HG03520 (cell line): ENCODE measurements around the gene RERGL.
"Not testable (repeated sequence)": the region's sequence is repeated elsewhere in the genome, so short reads cannot be mapped to it uniquely, and the experiment has no call there.

Experiments
- ATAC-seq: cut with Tn5 transposase; IDR thresholded peaks from one replicate; pipeline ENCODE4 v1.9.1; 2021; ENCODE audit warnings: mild to moderate bottlenecking, moderate library complexity; ENCODE audit not compliant: unreplicated experiment

The RERGL gene, protein sequence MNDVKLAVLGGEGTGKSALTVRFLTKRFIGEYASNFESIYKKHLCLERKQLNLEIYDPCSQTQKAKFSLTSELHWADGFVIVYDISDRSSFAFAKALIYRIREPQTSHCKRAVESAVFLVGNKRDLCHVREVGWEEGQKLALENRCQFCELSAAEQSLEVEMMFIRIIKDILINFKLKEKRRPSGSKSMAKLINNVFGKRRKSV

DNA sequence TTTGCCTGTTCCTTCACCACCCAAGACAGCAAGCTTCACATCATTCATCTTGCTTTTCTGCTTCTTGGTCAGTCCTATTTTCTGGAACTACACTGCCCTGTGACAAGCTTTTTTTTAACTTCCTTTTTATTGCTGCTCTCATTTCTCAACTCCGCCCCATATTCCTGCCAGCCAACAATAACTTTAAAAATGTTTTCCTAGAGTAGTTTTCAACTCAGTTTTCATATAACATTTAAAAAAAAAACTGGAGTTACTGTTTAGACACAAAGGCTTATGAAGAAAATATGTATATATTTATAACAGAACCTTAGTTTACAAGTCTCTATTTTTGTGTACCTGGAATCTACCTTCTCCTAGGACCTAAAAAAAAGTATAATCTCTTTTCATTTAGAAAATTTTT is at the start of gene RERGL:
RERGL (minus strand) TSS at position 101 of the 400 bp plus-strand sequence; CDS start at position 48, 53 bp downstream.
- ATAC-seq = no peak

DNA sequence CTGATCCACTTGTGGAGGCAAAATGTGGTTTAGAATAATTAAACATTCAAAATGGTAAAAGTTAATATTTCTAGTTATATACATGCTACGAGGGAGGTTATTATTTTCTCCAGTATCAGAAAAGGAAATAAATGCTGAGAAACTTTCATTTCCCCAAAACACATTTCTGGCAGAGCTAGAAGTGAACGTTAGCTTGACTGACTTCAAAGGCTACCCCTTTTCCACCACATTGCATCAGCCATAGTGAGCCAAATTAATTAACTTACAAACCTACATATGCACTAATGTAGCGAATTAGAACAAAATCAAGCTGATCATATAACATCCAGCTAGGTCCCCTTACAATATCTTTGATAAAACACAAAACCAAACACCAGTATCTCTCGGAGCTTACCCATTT is 49.3 kb upstream of the RERGL start:
- ATAC-seq = no peak

DNA sequence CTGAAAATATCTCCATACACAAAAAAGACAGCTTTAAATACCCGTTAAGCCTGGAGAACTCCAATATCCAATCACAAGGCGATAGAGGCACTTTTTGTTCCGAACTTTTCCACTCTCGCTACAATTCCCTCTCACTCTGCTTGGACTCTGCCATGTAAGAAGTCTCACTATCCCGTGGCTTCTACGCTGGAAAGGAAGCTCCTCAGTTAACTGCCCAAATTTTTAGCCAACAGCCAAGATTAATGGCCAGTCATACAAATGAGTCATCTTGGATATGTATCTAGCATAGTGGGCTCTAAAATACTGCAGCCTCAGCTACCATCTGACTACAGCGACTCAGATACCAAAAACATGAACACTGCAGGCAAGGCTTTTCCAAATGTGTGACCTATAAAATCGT is 45.5 kb upstream of the RERGL start:
- no peak for ATAC-seq

DNA sequence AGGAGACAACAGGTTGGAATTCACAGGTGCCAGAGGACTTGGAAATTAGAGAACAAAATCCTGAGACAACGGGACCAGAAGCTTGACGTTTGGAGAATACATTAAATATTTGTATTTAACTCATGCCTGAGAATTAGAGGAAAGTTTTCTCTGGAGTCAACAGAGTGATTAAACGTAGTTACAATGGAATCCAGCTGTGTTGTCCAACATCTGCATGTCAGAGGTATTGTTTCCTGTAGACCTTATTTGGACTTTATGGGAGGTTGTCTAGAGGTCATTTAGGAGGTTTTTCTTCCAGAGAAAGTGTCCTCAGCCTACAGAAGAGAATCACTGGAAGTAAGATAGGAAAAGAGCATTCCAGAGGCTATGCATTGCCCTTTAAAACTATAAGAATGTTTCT is 45.1 kb upstream of the RERGL start:
- ATAC-seq = no peak

DNA sequence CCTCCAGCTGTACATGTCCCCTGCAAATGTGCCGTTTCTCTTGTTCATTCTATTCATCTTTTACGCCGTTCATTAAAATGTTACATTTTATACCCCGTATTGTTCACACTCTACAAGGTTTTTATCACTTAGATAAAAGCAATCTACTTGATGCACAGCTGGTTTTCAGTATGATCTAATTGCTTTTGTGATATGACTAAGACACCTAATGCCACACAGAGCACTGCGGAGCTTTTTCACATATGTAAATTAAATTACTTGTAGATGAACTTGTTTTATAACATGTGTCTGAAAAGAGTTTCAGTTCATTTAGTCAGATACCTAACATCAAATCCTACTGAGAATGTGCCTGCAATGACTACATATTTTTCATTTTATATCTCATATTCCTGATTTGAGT is 40.9 kb upstream of the RERGL start:
- ATAC-seq = no peak

DNA sequence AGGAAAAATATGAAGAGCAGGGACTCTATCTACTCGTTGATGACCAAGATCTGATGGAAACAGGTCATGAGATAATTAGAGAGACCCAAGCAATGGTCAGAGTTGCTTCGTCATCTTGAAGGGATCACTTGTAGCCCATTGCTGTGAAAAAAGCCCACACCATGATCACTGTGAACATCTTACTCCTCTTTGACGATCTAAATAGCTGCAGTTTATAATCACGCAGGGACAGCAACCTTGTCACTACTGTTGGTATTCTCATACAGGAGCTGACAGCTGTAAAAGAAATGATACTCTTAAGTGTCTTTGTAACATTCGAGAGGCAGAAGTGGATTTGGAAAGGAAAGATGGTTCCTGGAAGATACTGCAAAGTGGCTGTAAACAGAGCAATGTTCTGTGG is 33.7 kb upstream of the RERGL start:
- ATAC-seq = no peak

DNA sequence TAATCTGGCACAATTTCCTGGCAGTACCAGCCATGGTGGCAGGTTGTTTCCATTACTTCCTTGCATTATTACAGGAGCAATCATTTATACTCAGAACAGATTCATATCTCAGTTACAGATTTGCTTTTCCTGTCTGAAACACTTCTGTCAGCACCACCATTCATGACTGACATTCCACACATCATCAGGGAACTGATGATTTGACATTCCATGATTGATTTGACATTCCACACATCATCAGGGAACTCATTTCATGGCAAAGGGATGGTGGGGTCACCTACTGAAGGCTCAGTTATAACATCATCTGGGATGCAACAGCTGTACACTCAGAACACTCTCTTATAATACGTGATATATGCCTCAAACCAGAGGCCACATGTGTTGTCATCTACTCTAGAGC is 30.9 kb upstream of the RERGL start:
- no peak for ATAC-seq

DNA sequence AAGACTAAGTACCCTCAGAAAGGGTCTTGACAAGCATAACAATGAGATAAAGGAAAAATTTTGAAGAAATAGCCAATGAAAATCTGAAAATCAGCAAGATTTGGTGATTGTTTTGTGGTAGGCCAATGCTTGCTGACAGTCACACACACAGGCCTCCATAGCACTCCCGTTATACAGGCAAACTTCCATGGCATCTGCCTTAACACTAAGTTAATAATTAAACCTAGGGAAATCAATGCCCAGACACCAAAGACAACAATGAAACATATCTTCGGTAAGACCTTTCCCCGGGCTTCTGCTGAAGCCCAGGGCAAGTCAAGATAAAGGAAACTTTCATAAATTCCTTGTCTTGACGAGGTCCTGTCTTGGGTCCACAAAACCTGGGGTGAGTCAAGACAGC is 18.6 kb upstream of the RERGL start:
- ATAC-seq = no peak

DNA sequence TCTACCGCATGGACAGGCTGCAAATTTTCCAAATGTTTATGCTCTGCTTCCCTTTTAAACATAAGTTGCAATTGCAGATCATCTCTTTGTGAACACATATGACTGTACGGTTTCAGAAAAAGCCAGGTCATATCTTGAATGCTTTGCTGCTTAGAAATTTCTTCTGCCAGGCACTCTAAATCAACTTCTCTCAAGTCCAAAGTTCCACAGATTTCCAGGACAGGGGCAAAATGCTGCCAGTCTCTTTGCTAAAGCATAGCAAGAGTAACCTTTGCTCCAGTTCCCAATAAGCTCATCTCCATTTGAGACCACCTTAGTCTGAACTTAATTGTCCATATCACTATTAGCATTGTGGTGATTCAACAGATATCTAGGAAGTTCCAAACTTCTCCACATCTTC is 13.6 kb upstream of the RERGL start:
- ATAC-seq = no peak

DNA sequence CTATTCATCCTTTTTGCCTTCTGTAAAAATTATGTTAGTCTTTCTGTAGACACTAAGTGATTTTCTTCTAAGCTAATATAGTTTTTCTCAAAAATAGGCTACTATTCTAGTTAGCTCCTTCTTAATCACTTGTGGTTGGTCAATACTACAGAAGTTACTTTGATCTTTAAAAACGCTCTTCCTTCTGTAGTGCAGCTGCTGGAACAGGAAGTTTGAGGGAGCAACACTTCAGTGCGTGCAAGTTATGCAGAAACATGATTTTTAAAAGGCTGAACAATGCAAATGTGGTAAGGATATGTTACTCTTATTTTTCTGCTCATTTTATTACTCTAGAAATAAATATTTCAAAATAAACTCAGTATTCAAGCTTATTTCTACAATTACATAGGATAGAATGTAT is 11.1 kb upstream of the RERGL start:
- no peak for ATAC-seq

DNA sequence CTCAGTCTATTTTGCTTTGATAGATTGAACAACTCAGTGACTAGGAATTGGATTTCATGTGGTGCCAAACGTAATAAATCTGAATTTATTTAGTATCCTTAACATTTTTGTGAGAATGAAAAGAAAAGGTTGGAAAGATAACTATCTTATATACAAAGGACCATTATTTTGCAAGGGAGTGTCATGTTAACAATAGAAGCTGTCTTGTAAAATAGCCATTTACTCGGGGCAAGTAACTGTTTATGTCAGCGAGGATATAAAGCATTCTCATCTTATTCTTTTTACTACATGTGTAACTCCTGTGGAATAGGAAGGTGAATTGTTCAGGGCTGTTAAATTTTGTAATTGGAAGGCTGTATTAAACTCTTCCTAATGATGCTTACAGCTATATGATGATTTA is 5.9 kb downstream of the RERGL start:
- ATAC-seq = no peak

DNA sequence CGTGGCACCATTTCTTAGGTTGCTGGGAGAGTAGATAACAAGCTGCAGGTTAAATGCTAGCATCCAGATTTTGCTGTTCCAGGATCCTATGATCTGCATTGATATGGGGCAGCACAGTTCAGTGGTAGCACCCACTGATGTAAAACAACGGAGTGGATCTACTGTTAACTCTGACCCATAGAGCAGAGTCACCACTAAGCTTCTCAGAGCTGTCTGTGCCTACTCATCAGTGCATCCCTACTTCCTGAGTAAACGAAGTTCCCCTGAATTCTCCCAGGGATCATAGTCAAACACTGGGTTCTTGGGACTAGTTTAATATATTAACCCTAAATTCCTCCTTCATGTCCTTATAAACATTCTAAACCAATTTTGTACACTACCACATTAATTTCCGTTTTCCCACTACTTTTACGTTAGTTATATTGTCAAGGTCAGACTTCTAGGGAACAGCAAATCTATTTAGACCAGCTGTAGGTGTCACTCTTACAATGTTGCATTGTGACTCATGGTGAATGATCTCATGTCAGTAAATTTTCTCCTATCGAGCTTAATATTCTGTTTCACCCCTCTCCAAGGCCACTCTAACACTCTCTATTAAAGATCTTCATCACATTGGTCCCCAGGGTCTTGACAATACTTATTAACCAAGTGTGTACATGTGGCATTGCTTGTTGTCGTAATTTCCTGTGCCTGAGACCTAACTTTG is 10.3 kb downstream of the RERGL start:
- ATAC-seq = no peak

DNA sequence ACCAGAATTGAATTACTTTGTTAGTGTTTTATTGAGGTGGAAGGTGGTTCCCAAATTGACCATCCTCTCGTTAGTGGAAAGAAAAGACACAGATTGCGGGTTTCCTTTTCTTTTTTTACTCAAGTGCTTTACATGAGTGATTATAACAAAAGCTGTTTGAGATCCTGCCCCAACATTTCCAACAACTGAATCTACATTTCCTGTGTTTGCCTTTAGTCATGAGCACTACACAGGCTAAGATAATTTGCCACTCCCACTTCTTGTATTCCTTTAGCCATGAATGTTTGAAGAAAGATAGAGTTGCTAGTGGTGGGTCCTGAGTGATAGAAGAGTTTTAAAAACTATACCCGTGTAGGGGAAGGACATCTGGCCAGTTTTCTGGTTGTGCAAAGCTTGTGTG is 16.0 kb downstream of the RERGL start:
- ATAC-seq = no peak

DNA sequence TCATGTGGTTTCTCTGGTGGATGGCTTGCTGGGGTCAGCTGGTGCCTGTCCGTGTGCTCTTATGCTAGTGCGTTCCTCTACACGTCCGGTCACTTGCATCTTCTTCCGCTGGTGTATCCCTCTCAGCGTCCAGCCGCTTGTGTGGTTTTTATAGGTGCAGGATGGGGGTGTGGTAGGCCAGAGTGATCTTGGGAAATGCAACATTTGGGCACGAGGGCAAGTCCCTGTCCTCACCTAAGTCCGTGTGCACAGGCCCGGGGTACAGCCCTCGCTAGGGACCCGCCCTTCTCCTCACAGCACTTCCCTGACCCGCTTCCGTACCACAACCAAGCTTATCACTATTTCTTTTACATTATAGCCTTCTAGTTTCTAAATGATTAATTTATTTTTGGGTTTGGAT is 17.3 kb downstream of the RERGL start:
- no peak for ATAC-seq

DNA sequence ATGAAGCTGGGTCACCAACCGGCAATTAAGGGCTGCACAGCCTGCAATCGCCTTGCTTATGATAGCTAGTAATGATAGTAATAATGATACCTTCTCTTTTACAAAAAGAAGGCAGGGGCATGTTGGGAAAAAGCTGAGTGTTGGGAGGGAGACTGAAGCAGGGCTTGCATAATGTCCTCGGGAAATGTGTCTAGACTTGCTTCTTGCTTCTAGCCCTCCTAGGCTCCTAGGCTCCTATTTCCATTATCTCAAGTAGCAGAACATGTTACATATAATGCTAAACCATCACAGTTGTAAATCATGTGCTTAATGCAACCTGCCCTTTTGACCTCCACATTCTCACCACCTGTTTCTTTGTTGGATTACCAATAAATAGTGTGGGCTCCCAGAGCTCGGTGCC is 18.7 kb downstream of the RERGL start:
- ATAC-seq = no peak

DNA sequence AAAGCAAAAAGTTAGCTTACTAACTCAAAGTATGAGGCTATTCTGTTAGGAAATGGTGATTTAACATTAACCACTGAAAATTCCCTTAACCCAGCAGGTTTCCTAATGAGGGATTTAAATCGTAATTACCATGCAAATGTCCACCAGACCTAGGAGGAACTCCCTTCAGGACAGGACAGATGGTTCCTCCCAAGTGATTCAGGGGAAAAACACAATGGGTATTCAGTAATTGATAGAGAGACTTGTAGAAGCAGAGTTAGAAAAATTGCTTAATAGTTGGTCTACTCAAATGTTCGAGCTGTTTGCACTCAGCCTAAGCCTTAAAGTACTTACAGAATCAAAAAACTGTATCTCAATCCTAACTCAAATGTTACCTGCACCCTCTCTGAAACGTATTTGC is 21.6 kb downstream of the RERGL start:
- ATAC-seq = no peak

DNA sequence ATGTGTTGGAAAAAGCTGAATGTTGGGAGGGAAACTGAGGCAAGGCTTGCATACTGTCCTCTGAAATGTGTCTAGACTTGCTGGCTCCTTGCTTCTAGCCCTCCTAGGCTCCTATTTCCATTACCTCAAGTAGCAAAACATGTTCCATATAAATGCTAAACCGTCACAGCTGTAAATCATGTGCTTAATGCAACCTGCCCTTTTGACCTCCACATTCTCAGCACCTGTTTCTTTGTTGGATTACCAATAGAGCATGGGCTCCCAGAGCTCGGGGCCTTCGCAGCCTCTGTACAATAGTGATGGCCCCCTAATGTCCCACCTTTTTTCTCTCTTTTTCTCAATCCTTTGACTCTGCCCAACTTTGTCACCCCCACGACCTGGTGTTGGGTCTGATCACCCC is 23.3 kb downstream of the RERGL start:
- no peak for ATAC-seq

DNA sequence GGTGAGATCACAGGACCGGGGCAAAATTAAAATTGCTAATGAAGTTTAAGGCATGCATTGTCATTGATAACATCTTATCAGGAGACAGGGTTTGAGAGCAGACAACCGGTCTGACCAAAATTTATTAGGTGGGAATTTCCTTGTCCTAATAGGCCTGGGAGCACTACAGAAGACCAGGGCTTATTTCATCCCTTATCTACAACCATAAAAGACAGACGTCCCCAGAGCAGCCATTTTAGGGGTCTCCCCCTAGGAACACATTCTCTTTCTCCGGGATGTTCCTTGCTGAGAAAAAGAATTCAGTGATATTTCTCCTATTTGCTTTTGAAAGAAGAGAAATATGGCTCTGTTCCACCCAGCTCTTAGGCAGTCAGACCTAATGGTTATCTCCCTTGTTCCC is 27.1 kb downstream of the RERGL start:
- not testable (repeated sequence) for ATAC-seq

DNA sequence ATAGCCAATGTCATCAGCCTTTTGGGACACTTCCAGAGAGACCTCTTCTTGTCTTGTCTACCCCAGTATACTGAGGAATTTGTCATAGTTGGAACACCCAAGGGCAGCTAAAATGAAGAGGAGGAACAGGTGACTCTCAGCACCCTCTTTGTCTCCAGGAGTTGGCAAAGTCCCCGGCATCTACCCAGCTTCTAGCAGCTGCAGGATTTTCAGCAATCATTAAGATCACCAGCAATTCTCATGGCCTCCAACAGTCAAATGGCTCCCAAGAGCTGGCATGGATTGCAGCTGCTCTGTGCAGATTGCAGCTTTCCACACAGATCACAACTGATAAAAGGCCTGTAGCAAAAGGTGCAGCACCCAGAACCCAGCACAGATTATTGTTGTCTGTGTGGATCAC is 32.9 kb downstream of the RERGL start:
- no peak for ATAC-seq

DNA sequence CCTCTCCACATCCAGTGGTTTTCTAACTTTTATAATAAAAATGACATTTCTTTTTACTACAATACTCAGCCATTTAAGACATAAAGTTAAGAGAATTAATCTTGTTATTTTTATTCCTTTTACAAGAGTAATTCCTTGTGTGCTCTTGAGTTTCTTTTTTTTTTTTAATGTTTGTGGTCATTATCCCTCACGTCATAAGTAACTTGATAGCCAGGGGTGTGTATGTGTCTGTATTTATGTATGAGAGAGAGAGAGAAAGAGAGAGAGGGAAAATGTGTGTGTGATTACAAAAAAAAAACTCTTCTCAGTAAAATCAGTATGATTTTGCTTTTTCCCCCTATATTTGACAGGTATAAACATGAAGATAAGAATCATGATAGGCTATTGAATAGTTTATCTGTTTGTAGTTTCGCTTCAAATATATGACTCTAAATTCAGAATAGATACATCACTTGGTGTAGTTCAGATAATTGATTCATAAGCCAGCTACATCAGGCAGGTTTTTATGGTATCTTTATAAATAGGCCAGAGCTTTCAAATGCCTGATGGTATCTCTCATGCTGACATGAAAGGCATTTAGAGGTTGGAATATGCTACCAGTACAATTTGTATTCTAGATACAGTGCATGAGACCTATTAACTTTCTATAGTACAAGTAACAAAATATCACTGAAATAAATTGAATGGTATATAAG is 34.9 kb downstream of the RERGL start:
- no peak for ATAC-seq

DNA sequence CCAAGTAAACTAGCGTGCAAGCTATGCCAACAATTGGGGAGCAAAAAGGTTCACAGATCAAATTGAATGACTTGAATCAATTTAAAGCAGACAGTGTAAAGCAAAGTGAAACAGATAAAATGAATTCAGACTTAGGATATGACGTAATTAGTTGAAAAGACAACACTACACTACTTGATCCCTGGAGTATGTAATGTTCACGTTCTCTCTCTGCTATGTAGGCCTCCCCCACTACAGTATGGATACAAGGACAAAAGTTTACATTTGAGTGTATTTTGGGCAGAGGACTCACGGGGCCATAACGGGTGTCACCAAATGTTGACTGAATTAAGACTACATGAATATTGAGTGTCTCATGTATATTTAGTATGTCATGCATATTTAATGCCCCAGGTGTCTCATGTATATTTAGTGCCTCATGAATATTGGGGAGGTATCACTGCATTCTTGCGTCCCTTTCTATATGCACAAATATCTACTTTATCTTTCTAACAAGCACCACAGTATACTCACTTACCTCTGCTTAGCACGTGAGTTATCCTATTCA is 44.5 kb downstream of the RERGL start:
- no peak for ATAC-seq
